ENCODE results near the gene SLC19A1.

SLC19A1 gene

DNA sequence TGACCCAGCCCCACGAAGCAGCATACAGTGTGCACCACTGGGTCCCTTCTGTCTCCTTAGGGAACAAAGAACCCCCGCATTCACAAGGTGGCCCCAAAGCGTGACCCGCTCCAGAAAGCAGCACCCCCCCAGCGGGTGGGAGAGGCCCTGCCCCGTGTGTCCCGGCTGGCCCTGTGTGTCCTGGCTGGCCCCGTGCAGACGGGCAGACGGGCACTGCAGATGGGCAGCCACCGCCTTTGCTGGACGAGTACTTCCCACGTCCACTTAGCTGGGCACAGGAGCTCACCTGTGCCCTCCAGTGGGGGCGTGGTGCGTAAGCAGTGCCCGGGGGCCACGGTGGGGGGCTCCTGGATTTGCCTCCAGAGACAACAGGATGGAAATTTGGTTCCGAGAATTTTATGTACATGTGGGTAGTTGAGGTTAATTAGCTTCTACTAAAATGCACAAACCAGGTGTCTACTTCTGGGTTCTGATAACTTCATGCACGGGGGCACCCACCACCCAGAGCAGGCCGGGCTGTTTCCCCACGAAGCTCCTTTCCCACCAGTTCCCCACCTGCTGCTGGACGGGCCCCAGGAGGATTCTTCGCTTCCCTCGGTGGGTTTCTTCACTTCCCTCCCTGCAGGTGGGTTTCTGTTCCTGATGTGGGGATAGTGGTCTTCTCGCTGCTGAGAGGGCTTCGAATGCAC lies 33.2 kb upstream of the SLC19A1 start:
- DNase-seq = no peak
- no peaks in the 10 kb centered on the region for H3K9me3 ChIP-seq
- no peaks in the 10 kb centered on the region for H3K27me3 ChIP-seq
- H3K4me1 ChIP-seq = peaks cover 40% of the 10 kb centered on the region
- TF ChIP-seq, protein P1, sequence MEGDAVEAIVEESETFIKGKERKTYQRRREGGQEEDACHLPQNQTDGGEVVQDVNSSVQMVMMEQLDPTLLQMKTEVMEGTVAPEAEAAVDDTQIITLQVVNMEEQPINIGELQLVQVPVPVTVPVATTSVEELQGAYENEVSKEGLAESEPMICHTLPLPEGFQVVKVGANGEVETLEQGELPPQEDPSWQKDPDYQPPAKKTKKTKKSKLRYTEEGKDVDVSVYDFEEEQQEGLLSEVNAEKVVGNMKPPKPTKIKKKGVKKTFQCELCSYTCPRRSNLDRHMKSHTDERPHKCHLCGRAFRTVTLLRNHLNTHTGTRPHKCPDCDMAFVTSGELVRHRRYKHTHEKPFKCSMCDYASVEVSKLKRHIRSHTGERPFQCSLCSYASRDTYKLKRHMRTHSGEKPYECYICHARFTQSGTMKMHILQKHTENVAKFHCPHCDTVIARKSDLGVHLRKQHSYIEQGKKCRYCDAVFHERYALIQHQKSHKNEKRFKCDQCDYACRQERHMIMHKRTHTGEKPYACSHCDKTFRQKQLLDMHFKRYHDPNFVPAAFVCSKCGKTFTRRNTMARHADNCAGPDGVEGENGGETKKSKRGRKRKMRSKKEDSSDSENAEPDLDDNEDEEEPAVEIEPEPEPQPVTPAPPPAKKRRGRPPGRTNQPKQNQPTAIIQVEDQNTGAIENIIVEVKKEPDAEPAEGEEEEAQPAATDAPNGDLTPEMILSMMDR (IDR thresholded peaks at IDR 0.05; ENCODE audit: low read depth, low read length) = no peak
- H3K36me3 ChIP-seq = no peaks in the 10 kb centered on the region
- no peak overlapping the region for H3K4me3 ChIP-seq (ENCODE audit: low read depth, low read length)

DNA sequence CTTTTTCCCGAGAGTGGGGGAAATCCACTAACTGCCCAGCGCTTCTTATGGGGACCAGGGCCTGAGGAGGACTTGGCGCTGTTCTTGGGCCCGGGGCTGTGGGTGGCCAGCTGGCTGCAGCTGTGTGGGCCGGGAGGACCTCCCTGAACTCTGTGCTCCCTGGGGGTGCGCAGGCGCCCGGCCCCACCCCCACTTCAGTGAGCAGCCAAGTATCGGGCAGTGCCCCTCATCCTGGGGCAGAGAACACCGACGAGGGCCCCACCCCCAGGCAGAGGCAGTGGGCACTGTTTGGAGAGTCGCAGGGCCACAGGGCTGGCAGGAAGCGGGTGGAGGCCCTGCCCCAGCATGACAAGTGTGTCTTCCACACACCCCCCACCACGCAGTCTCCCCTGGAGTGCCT lies 32.5 kb upstream of the SLC19A1 start:
- H3K4me1 ChIP-seq = peaks cover 43% of the 10 kb centered on the region
- H3K4me3 ChIP-seq (ENCODE audit: low read depth, low read length) = no peak overlapping the region
- no peaks in the 10 kb centered on the region for H3K36me3 ChIP-seq
- no peaks in the 10 kb centered on the region for H3K27me3 ChIP-seq
- H3K9me3 ChIP-seq = no peaks in the 10 kb centered on the region
- DNase-seq = no peak
- TF ChIP-seq, protein P1 (IDR thresholded peaks at IDR 0.05; ENCODE audit: low read depth, low read length) = no peak

DNA sequence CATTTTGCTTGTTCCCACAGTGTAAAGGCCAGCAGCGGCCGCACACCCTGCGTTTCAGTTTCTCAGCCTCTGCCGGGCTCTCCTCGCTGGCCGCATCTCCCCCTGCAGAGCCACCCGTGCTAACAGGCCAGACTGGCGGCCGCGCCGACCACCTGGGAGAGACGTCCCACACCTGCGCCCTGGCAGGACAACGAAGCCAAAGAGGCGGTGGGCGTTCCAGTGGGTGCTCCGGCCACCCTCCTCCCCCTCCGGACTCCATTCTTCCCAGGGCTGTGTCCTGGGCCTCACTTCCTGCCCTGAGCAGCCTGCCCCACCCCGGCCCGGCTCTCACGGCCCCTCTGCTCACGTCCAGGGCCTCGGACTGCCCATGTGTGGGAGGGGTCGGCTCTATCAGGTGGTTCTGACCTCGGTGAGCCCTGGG lies 31.9 kb upstream of the SLC19A1 start:
- Histone ChIP-seq H3K36me3 (no peaks in the 10 kb centered on the region), H3K4me1 (peaks cover 43% of the 10 kb centered on the region), H3K9me3 (no peaks in the 10 kb centered on the region), H3K27me3 (no peaks in the 10 kb centered on the region), H3K4me3 (ENCODE audit: low read depth, low read length) (no peak overlapping the region)
- no peak for DNase-seq
- TF ChIP-seq, protein P1 (IDR thresholded peaks at IDR 0.05; ENCODE audit: low read depth, low read length) = no peak

DNA sequence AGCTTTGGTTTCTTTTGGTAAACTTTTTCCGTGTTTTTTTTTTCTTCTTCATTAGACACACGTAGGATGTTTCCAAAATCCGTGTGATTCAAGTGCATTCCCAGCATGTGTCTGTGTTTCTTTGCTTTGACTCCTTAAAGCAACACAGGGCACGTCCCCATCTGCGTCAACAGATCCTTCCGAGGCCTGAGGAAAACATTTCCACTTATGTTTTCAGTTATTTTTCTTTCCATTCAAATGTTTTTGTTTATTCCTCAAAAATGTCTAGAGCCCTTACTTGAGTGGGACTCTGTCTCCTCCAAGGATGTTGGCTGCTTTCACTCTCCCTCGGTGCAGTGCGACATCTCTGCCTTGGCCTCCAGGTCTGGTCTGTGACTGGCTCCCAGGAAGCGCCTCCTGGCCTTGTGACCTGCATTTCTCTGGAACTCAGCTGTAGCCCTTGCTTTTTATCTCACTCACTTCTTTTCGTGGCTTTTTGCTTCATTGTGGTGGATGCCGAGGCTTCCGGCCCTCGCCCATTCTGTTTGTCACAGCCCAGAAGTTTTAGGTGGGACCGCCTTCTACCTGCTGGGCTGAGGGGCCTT lies 31.3 kb upstream of the SLC19A1 start:
- H3K4me1 ChIP-seq = peaks cover 43% of the 10 kb centered on the region
- no peaks in the 10 kb centered on the region for H3K9me3 ChIP-seq
- H3K36me3 ChIP-seq = no peaks in the 10 kb centered on the region
- TF ChIP-seq, protein P1 (IDR thresholded peaks at IDR 0.05; ENCODE audit: low read depth, low read length) = no peak
- H3K4me3 ChIP-seq (ENCODE audit: low read depth, low read length) = no peak overlapping the region
- no peak for DNase-seq
- no peaks in the 10 kb centered on the region for H3K27me3 ChIP-seq

DNA sequence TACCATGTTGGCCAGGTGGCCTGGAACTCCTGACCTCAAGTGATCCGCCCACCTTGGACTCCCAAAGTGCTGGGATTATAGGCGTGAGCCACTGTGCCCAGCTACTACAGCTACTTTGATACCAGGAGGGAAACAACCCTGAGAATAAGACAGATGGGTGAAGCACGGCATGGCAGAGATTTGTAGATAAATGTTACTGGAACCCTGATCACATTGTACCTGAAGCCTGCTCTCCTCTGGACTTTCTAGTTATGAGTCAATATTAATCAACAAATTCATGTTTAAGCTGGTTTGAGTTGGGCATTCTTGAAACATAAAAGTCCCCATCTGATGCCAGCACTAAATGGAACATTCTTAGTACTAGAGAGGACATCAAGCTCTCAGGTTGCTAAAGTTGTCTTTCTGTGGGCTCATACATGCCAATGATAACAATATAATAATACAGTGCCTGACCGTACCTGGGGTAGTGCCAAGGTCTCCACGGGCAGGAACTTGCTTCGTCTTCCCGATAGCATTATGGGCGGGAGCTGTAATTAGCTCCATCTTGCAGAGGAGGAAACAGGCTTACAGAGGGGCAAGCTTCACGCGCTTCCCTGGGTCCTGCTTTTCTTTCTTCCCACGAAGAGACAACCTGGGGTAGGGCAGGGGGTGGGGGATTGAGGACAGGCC lies 30.7 kb upstream of the SLC19A1 start:
- Histone ChIP-seq H3K9me3 (no peaks in the 10 kb centered on the region), H3K4me1 (peaks cover 38% of the 10 kb centered on the region), H3K36me3 (no peaks in the 10 kb centered on the region), H3K27me3 (no peaks in the 10 kb centered on the region), H3K4me3 (ENCODE audit: low read depth, low read length) (no peak overlapping the region)
- TF ChIP-seq, protein P1 (IDR thresholded peaks at IDR 0.05; ENCODE audit: low read depth, low read length) = no peak
- no peak for DNase-seq

DNA sequence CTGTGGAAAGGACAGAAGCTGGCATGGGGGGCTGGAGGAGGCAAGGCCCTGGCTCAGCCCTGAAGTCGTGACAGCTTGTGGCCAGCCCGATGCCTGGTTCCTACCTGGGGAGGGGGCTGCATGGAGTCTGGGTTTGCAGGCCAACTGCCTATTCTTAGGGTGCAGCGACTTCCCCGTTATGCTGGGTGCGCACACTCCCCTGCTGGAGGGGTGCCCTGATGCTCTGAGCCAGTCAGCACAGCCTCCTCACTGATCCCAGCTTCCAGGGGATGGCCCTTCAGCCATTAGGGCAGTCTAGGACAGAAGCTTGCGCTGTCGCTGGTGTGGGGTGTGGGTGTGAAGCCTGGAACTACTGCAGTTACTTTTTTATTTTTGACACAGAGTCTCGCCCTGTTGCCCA lies 30.0 kb upstream of the SLC19A1 start:
- no peaks in the 10 kb centered on the region for H3K9me3 ChIP-seq
- no peaks in the 10 kb centered on the region for H3K27me3 ChIP-seq
- no peak overlapping the region for H3K4me3 ChIP-seq (ENCODE audit: low read depth, low read length)
- no peak for DNase-seq
- no peaks in the 10 kb centered on the region for H3K36me3 ChIP-seq
- TF ChIP-seq, protein P1 (IDR thresholded peaks at IDR 0.05; ENCODE audit: low read depth, low read length) = no peak
- peaks cover 35% of the 10 kb centered on the region for H3K4me1 ChIP-seq

All from BE2C (cell line).